Osteocyte (in vitro differentiated cells): ENCODE results near the gene RPS6KC1. TPM values are rescaled to one million over a fixed set of nuclear protein-coding genes. Genes with fewer than 3 reads are reported as not detected.

Experiments
- DNase-seq: peaks from one replicate; pipeline ENCODE4 v3.0.0; 2021; ENCODE audit warnings: mixed read lengths; ENCODE audit not compliant: unreplicated experiment; ENCODE audit errors: extremely low spot score
- H3K27ac Mint-ChIP-seq: one replicate; pipeline ENCODE4 v1.8.0; 2021; ENCODE audit warnings: mild to moderate bottlenecking, mixed read lengths; ENCODE audit not compliant: unreplicated experiment
- H3K27me3 Mint-ChIP-seq: one replicate; pipeline ENCODE4 v1.8.0; 2021; ENCODE audit warnings: mixed read lengths; ENCODE audit not compliant: unreplicated experiment
- H3K36me3 Mint-ChIP-seq: one replicate; pipeline ENCODE4 v1.8.0; 2021; ENCODE audit warnings: mixed read lengths; ENCODE audit not compliant: unreplicated experiment
- H3K4me1 Mint-ChIP-seq: one replicate; pipeline ENCODE4 v1.8.0; 2021; ENCODE audit warnings: mixed read lengths; ENCODE audit not compliant: unreplicated experiment
- H3K4me3 Mint-ChIP-seq: one replicate; pipeline ENCODE4 v1.8.0; 2021; ENCODE audit warnings: mild to moderate bottlenecking, moderate library complexity, mixed read lengths; ENCODE audit not compliant: unreplicated experiment
- H3K9me3 Mint-ChIP-seq: one replicate; pipeline ENCODE4 v1.8.0; 2021; ENCODE audit warnings: mixed read lengths; ENCODE audit not compliant: unreplicated experiment
- CTCF ChIP-seq: fragments of 200-600 bp; sonication (generic); IDR thresholded peaks from 2 replicates; pipeline ENCODE4 v1.5.0; 2021; ENCODE audit warnings: antibody characterized with exemption, mild to moderate bottlenecking, moderate library complexity
- total RNA-seq: library from RNA; stranded (reverse); gene quantifications from 2 replicates; pipeline ENCODE4 v1.2.1, GENCODE V29; 2021

The RPS6KC1 gene
- total RNA-seq, 1 donor from 2014 or later, result 19.6 TPM

GRCh38 chr1:213275293-213275692 is 224.3 kb downstream of the RPS6KC1 start:
- H3K4me3 Mint-ChIP-seq, result no peak overlapping the region

GRCh38 chr1:213276236-213276635 is 225.2 kb downstream of the RPS6KC1 start:
- Mint-ChIP-seq H3K36me3 (peaks cover 18% of the 10 kb centered on the region), H3K4me1 (peaks cover 27% of the 10 kb centered on the region), H3K27me3 (no peaks in the 10 kb centered on the region), H3K27ac (no peak overlapping the region), H3K9me3 (peaks cover 3% of the 10 kb centered on the region), H3K4me3 (no peak overlapping the region)
- no peak for TF ChIP-seq CTCF
- DNase-seq, result no peak

More at GRCh38 chr1:213275293-213275692, 224.3 kb downstream of the RPS6KC1 start:
- Mint-ChIP-seq H3K4me1 (peaks cover 24% of the 10 kb centered on the region), H3K27me3 (no peaks in the 10 kb centered on the region), H3K9me3 (peaks cover 3% of the 10 kb centered on the region), H3K27ac (no peak overlapping the region), H3K36me3 (peaks cover 24% of the 10 kb centered on the region)
- TF ChIP-seq CTCF, result no peak
- DNase-seq, result no peak

GRCh38 chr1:213277036-213277435 is 226.0 kb downstream of the RPS6KC1 start:
- no peak for TF ChIP-seq CTCF
- no peak for DNase-seq
- Mint-ChIP-seq H3K9me3 (peaks cover 3% of the 10 kb centered on the region), H3K27ac (no peak overlapping the region), H3K27me3 (no peaks in the 10 kb centered on the region), H3K36me3 (peaks cover 18% of the 10 kb centered on the region), H3K4me1 (peaks cover 27% of the 10 kb centered on the region), H3K4me3 (no peak overlapping the region)

- Mint-ChIP-seq H3K4me3 (no peak overlapping the region), H3K4me1 (peaks cover 26% of the 10 kb centered on the region), H3K27ac (no peak overlapping the region), H3K36me3 (peaks cover 20% of the 10 kb centered on the region), H3K9me3 (peaks cover 12% of the 10 kb centered on the region), H3K27me3 (no peaks in the 10 kb centered on the region)
- no peak for TF ChIP-seq CTCF
- DNase-seq, result no peak
These were observed 228.4 kb downstream of the RPS6KC1 start for GRCh38 chr1:213279410-213279809.

- no peak overlapping the region for H3K27ac Mint-ChIP-seq
These were observed 230.7 kb downstream of the RPS6KC1 start for GRCh38 chr1:213281640-213282301.

More at GRCh38 chr1:213281640-213282301, 230.7 kb downstream of the RPS6KC1 start:
- Mint-ChIP-seq H3K36me3 (peaks cover 17% of the 10 kb centered on the region), H3K27me3 (no peaks in the 10 kb centered on the region), H3K4me3 (no peak overlapping the region), H3K4me1 (peaks cover 20% of the 10 kb centered on the region), H3K9me3 (peaks cover 26% of the 10 kb centered on the region)
- no peak for DNase-seq
- no peak for TF ChIP-seq CTCF
